Peyer's patch (tissue), 4 donors: ENCODE measurements around the gene DOCK7. TPM values are rescaled to one million over a fixed set of nuclear protein-coding genes. Genes with fewer than 3 reads are reported as not detected.
"Not testable (repeated sequence)": the region's sequence is repeated elsewhere in the genome, so short reads cannot be mapped to it uniquely, and the experiment has no call there.

Experiments used
- DNase-seq, 3 donors: peaks; one replicate each; pipeline ENCODE4 v3.0.0-alpha.2; 2017 to 2019
- H3K27ac ChIP-seq, 4 donors: fragments of 200-600 bp; sonication (generic); one replicate each; pipeline ENCODE4 v1.5.1; 2016 to 2019
- H3K27me3 ChIP-seq, 2 donors: fragments of 200-600 bp; sonication (generic); one replicate each; pipeline ENCODE4 v1.5.1; 2019
- H3K36me3 ChIP-seq, 3 donors: fragments of 200-600 bp; sonication (generic); one replicate each; pipeline ENCODE4 v1.5.1; 2016 to 2019
- H3K4me1 ChIP-seq, 4 donors: fragments of 200-600 bp; sonication (generic); one replicate each; pipeline ENCODE4 v1.5.1; 2016 to 2019
- H3K4me3 ChIP-seq, 4 donors: fragments of 200-600 bp; sonication (generic); 1 replicate in 3 of 4; 2 replicates in 1 of 4; pipeline ENCODE4 v1.5.1; 2016 to 2019; ENCODE audit warnings: mild to moderate bottlenecking in 1 of 4
- H3K9me3 ChIP-seq, 4 donors: fragments of 200-600 bp; sonication (generic); one replicate each; pipeline ENCODE4 v1.5.1; 2016 to 2019; ENCODE audit warnings: mild to moderate bottlenecking in 1 of 4
- CTCF ChIP-seq, 6 experiments: fragments of 450-650 bp in 4 of 6; fragments of 200-600 bp in 2 of 6; sonication (generic) in 1 of 6; IDR thresholded peaks; one replicate each; pipeline ENCODE4 v1.5.1; 2017 to 2019; ENCODE audit warnings: antibody characterized with exemption in 6 of 6, mild to moderate bottlenecking in 3 of 6, moderate library complexity in 1 of 6
- POLR2A ChIP-seq, 2 donors: fragments of 450-650 bp; IDR thresholded peaks; one replicate each; pipeline ENCODE4 v1.5.1; 2017; ENCODE audit warnings: antibody characterized with exemption in 2 of 2, mild to moderate bottlenecking in 2 of 2, moderate library complexity in 2 of 2
- total RNA-seq, 4 donors: library from RNA; depleted of rRNA; stranded (reverse); fragments of >200 nt; gene quantifications; one replicate each; pipeline ENCODE4 v1.1.0, GENCODE V29; 2016

The DOCK7 gene
- total RNA-seq, 4 donors from 2014 or later, result 33.4 to 52.0 (median 46.8) TPM

- no peak for DNase-seq
- no peaks in the 10 kb centered on the region for H3K4me1 ChIP-seq
- no peak overlapping the region for H3K4me3 ChIP-seq
- H3K27ac ChIP-seq, result no peak overlapping the region
- H3K36me3 ChIP-seq, result peaks cover 0 to 27% (median 0%) of the 10 kb centered on the region in 3 donors
- H3K27me3 ChIP-seq, result no peaks in the 10 kb centered on the region
- H3K9me3 ChIP-seq, result no peaks in the 10 kb centered on the region
- TF ChIP-seq POLR2A (IDR thresholded peaks at IDR 0.05), result no peak
- TF ChIP-seq CTCF (IDR thresholded peaks at IDR 0.05), result no peak
Measured at GRCh38 chr1:62621907-62622306, 66.3 kb downstream of the DOCK7 start.

- no peaks in the 10 kb centered on the region for H3K4me1 ChIP-seq
- H3K9me3 ChIP-seq, result no peaks in the 10 kb centered on the region
- no peak for DNase-seq
- H3K27me3 ChIP-seq, result no peaks in the 10 kb centered on the region
- TF ChIP-seq POLR2A (IDR thresholded peaks at IDR 0.05) (no peak), CTCF (IDR thresholded peaks at IDR 0.05) (no peak)
- peaks cover 0 to 9% (median 0%) of the 10 kb centered on the region in 3 donors for H3K36me3 ChIP-seq
- no peak overlapping the region for H3K27ac ChIP-seq
- H3K4me3 ChIP-seq, result no peak overlapping the region
Measured at GRCh38 chr1:62613890-62614289, 74.3 kb downstream of the DOCK7 start.

- Histone ChIP-seq H3K4me3 (no peak overlapping the region), H3K27me3 (no peaks in the 10 kb centered on the region), H3K36me3 (peaks cover 0 to 3% (median 0%) of the 10 kb centered on the region in 3 donors), H3K27ac (no peak overlapping the region), H3K4me1 (no peaks in the 10 kb centered on the region), H3K9me3 (no peaks in the 10 kb centered on the region)
- no peak for DNase-seq
- TF ChIP-seq POLR2A (IDR thresholded peaks at IDR 0.05) (no peak), CTCF (IDR thresholded peaks at IDR 0.05) (no peak)
Measured at GRCh38 chr1:62613325-62613727, 74.9 kb downstream of the DOCK7 start.

GRCh38 chr1:62612770-62613169, 75.4 kb downstream of the DOCK7 start:
- Histone ChIP-seq H3K27ac (no peak overlapping the region), H3K4me3 (no peak overlapping the region), H3K4me1 (no peaks in the 10 kb centered on the region), H3K9me3 (no peaks in the 10 kb centered on the region), H3K27me3 (no peaks in the 10 kb centered on the region), H3K36me3 (no peaks in the 10 kb centered on the region)
- DNase-seq, result no peak
- TF ChIP-seq CTCF (IDR thresholded peaks at IDR 0.05), result no peak
- no peak for TF ChIP-seq POLR2A (IDR thresholded peaks at IDR 0.05)

GRCh38 chr1:62610588-62610987, 77.6 kb downstream of the DOCK7 start:
- H3K27ac ChIP-seq, H3K36me3 ChIP-seq, H3K27me3 ChIP-seq, H3K4me1 ChIP-seq, DNase-seq, H3K4me3 ChIP-seq, H3K9me3 ChIP-seq: not testable (repeated sequence)

GRCh38 chr1:62608905-62609304, 79.3 kb downstream of the DOCK7 start:
- DNase-seq, result no peak
- TF ChIP-seq POLR2A (IDR thresholded peaks at IDR 0.05) (no peak), CTCF (IDR thresholded peaks at IDR 0.05) (no peak)
- Histone ChIP-seq H3K4me1 (no peaks in the 10 kb centered on the region), H3K27ac (no peak overlapping the region), H3K9me3 (no peaks in the 10 kb centered on the region), H3K36me3 (no peaks in the 10 kb centered on the region), H3K4me3 (no peak overlapping the region), H3K27me3 (no peaks in the 10 kb centered on the region)
